C1 segment of cervical spinal cord (tissue), 14 donors: ENCODE results near the gene TNFRSF14.
A peak's percentile ranks its signal among the peaks of the same experiment; 100 is the strongest.
"Not testable (repeated sequence)": the region's sequence is repeated elsewhere in the genome, so short reads cannot be mapped to it uniquely, and the experiment has no call there.

Experiments used
- DNase-seq, 14 donors: peaks; one replicate each; lab custom pipeline; 2025; lab: John Stamatoyannopoulos, UW

The TNFRSF14 gene

DNA sequence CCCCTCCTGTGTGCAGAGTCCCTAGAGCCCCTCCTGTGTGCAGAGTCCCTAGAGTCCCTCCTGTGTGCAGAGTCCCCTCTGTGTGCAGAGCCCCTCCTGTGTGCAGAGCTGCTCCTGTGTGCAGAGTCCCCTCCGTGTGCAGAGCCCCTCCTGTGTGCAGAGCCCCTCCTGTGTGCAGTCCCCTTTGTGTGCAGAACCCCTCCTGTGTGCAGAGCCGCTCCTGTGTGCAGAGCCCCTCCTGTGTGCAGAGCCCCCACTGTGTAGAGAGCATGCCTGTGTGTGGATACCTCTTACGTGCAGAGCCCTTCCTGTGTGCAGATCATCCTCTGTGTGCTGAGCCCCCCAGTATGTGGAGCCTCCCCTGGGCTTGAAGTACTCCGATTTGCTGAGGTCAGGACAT, 17.8 kb upstream of the TNFRSF14 start:
- no peak for DNase-seq

DNA sequence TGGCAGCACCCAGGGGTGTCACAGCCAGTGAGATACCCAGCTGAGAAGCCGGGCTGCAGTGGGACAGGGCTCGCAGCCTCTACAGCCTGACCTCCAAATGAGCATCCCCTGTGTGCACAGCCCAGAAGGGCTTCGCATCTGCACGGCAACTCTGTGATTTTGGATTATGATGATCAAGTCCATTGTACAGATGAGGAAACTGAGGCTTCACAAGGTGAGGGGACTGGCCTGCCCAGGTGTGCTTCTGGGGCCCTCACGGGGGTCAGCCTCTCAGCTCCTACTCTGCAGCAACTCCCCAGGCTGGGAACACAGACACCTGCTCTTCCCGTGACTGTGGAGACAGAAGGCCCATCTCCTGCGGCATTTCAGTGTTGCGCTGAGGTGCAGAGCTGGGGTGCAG, 17.3 kb upstream of the TNFRSF14 start:
- no peak for DNase-seq

DNA sequence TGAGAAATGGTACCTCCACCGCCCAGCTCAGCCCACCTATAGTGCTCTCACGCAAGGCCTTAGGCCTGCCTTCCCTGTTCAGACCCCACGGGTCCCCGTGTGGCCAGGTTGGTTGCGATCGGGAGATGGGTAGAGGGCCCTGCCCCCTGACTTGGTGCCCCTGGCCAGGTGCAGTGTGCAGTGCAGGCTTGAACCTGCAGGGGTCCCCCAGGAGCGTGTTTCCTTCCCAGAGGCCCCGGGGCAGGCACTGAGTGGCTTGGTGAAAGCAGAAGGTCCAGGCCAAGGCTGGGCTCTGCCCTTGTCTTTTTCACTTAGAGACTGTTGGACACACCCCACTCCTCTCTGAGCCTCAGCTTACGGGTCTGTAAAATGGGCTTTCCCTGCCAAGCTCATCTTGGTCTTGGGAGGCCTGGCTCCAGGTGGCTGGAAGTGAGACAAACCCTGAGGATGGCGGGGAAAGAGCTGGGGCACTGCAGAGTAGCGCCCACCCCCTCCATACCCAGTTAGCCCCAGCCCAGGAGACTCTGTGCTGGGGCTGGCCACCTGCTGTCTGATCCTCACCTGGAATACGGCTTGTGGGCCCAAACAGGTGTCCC, 16.8 kb upstream of the TNFRSF14 start:
- DNase-seq = no peak

DNA sequence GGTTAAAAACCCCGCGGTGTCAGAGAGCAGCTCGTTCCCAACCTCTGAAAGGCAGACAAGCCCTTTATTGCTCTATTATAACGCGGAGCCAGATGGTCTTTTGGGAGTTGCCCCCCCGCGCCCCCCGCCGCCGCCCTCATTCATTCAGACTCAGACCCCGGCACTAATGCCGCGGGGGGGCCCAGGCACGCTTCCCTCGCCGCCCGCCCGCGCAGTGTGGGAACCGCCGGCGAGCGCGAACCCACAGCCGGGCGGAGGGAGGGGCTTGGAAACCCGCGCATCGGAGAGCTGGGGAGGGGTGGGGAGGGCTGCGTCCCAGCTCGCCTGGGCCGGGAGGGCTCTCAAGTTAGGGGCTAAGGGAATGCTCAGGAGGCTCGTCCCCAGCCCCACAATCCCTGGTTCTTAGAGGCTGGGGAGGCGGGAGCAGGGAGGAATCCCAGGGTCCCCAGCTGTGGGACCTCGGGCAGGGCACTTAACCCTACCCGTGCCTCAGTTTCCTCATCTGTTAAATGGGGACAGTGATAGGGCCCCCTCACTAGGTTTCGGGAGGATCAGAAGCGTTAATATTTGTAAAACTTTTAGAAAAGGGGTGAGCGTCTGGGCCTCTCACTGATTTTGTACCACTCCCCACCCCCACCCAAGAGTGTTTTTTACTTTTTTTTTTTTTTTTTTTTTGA, 15.2 kb upstream of the TNFRSF14 start:
- no peak for DNase-seq

DNA sequence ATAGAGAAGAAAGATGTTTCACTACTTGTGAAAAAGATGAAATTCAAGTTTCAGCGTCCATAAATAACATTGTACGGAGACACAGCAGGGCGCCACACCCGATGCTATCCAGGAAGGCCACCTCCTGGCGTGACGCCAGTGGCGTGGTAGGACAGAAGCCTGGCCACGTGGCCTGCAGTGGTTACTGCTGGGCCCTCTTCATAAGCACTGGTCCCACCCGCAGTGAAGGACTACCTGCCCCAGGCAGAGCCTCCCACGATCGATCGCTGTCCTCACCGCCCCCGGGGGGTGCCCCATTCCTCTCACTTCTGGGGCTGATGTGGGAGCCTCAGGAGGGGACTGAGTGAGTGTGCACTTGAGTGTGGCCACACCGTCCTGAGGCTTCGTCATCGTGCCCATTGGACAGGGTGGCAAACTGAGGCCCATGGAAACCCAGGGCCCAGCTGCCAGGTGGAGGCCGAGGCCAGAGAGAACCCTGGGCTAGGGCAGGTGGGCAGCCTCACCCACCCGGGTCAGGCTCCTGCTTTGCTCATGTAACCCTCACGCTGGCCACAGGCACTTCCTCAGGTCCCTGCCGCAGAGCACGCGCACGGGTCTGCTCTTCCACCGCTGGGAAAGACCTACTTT, 14.4 kb upstream of the TNFRSF14 start:
- DNase-seq = no peak

DNA sequence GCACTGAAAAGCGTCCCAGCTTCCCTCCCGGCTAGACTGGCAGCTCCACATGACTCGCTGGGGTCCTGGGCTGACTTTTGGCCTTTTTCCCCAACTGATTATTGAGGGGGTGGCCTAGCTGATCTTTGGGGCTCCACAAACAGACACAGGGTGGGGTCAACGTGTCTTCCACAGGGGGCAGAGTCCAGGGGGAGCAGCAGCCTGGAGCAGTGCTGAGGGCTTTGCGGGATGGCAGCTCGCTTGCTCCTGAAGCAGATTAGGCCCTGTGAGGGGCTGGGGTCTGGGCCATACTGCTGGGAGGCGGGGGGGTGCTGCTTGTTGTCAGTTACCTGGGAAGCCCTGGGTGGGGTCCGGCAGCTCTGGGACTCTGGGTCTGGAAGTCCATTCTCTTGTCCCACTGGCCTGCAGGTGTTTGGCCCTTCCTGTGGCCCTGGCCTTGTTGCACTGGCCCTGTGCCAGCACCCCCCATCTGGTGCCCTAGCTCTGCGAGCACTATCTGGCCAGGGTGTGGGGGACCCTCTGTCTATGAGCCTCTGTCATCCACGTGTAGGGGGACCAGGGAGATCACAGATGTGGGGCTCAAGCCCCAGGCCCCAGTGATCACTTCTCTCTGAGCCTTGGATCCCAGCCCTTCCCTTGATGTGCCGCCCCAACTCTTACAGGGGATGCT, 13.8 kb upstream of the TNFRSF14 start:
- no peak for DNase-seq

DNA sequence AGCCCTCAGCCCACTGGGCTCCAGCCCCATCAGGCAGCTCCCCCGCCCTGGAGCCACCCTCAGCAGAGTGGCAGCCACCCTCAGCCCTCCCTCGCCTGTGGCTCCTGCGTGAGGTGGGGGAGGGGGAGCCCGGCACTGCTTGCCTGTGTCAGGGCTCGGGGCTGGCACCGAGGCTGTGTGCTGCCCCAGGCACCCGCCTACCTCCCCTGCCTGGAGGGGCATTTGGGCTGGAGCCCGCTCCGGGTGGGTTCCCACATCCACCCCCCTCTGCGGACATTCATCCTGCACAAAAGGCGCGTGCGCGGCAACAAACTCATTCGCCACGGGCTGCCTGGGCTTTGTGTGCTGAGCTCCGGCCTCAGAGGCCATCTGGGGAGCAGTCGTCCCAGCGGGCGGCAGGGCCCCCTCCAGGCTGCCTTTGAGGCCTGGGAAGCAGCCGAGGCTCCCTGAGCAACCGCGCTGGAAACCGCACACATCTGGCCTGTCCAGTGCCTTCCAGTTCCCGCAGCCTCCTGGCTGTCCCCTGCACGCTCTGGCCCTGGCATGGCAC, 12.6 kb upstream of the TNFRSF14 start:
- peak in 9 of 14 donors; percentile 32 to 77 (median 52) for DNase-seq

DNA sequence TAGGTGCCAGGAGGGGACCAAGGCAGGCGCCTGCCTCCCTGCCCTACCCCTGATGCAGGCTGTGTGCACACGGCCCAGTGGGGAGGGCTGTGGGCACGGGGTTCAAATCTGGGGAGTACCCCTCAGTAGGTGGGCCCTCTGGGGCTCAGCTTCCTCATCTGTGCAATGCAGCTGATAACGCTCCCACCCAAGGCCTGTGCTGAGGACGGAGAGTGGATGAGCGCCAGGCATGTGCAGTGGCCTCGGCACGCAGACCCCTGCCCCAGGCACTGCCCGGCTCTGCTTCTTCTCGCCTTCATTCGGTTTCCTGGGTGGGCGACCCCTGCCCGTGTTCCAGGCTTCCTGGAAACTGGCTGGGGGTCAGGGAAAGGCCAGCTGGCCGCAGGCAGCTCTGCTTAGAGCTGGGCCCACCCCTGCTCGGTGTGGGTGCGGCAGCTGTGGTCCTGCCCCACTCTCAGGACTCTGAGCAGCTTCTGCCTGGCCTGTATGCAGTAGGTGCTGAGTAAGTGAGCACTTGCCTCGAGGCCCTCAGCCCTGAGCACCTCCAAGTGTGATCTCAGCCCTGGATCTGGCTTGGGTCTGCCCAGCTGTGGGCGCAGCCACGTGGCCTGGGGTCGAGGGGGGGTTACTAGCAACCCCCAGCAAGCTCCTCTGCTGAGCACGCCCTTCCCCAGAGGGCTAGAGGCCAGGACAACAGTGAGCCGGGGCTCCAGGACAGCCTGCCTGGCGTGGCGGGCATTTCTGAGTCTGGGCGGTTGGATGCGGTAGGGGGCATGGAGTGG, 11.9 kb upstream of the TNFRSF14 start:
- peak in 2 of 14 donors; percentile 17 to 35 for DNase-seq

DNA sequence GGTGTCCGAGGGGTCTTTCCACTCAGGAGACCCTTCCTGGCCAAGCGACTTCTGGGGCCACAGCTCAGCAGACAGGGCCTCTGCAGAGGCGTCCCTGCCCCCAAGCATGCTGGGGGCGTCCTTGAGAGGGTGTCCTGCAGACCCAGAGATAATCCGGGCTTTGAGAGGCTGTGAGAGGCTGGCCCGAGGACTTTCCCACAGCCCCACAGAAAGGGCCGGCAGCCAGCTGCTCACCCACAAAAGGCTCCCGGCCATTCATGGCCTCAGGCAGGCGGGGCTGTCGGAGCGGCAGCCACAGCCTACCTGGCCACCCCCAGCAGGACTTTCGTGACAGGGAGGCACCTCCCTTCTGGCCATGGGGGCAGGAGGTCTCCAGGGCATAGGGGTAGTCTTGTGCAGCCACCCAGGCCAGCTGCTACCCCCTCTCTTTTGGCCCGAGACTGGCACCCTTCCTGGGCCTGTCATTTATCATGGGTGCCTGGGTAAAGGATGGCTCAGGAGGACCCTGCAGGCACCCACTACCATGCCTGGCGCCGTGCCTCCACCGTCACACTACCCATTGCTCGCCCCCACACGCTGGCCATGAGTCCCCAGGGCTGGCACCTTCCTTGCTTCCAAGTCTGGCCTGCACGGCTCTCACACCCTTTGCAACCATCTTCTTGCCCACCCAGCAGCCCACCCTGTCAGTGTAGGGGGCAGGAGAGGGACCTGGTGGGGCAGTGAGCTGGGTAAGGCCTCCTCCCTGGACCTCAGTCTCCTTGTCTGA, 11.1 kb upstream of the TNFRSF14 start:
- DNase-seq = peak in 3 of 14 donors; percentile 17 to 23 (median 23)

DNA sequence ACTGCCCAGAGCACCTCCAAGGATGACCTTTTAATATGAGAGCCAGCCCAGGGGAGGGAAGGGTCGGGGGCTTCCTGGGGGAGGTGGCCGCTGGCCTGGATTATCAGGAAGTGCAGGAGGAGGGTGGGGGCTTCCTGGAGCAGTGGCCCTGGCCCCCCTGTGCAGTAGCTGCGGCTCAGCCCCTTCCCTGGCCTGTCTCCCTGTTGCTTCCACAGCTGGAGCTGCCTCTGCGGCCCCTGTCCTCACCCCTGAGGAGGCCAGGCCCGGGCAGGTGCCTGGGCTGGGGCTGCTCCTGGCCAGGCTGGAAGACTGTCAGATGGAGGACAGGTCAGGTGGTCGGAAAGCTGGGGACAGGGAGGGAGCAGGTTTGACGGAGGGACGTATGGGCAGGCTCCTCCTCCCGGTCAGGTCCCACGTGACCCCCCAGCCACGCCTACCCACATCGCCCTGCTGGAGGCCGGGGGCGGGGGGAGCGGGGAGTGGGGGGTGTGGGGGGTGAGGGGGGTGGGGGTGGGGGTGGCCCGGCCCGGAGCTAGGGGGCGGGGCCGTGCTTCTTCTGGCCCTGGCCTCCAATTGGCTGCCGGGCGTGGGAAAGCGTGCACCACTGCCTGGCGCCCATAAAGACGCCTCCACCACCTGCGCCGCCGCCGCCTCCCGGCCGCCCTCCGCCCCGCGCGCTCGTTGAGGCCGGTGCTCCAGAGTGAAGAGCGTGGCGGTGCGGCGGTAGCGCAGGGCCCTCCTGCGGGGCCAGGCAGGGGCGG, 10.2 kb upstream of the TNFRSF14 start:
- DNase-seq = peak in 12 of 14 donors; percentile 19 to 79 (median 52)

DNA sequence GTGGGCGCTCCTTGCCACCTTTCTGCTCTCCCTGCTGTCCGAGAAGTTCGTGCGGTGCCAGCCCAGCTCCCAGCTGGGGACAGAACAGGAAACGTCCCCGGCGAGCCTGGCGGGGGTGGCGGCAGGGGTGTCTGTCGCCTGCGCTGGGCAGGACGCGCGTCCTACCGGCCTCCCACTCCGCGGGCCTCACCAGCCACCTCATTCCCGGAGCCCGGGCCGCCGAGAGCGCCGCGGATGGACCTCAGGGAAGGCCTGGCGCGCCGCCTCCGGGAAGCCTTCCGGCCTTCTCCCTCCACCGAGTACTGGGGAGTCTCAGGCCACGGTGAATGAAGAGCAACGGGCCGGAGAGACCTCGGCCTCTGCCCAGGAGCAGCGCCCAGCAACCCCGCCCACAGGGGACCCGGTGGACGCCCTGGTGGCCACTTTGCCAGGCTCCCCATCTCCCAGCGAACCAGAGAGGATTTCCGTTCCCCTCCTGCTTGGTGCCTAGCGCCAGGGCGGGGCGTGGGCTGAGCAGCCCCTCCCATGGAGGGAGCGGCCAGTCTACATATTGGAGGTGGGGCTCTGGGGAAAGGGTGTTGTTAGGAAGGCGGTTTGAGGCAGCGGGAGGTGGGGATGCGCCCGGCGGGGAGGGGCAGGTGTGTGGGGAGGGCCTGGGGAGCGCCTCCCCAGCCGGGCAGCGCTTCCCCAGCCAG, 9.5 kb upstream of the TNFRSF14 start:
- DNase-seq = peak in 9 of 14 donors; percentile 14 to 47 (median 38)

DNA sequence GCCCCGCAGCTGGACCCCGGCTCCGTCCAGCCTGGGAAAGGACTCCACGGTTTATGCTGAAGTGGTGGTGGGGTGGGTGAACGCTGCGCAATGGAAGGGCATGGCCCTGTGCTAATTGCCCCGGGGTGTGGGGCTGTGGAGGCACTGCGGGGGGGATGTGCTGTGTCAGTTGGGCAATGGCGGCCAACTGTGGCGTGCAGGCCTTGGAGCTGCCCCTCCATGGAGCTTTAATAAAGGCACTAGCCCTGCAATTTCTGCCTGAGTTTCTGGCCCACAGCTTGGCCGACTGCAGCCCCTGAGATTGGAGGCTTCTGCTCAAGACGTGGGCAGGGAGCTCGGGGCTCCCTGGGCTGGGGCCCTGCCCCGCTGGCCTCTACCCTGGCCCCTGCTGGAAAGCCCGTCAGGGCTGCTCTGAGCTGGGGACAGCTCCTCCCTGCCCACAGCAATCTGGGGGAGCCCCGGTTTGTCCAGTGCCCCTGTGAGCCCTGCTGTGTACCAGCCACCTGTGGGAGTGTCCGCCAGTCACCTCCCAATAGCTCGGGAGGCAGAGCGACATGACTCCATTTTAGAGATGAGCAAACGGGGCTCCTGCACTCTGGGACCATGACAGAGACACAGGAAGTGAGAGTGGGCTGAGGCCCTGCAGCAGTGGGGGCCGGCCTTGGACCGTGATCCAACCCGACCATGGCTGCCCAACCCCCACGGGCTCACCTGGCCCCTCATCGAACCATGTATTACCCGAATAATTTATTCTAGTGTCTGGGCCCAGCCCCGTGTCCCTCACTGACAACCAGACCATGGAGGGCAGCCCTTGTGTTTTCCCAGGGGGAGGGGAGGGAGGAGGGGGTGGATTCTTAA, 8.7 kb upstream of the TNFRSF14 start:
- DNase-seq = no peak

DNA sequence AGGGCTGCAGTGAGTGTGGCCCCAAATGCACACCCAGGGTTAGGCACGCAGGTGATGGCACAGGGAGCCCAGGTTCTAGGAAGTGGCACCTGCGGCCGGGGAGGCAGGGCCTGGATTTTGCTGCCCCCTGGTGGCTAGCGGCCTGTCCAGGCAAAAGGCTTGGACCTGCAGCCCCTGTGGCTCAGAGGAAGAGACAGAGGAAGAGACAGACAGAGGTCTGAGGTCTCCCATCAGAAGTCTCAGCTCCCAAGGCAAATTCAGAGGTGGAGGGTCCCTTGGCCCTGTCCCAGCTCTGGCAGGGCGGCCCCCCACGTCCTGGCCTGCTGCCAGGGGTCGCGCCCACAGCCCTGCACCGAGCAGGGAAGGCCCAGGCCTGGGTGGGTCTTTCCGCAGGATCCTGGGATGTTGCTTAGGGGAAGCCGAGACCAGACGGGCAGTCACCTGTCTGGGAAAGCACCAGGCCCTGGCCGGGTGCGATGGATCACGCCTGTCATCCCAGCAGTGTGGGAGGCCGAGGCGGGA, 8.0 kb upstream of the TNFRSF14 start:
- DNase-seq = peak in 13 of 14 donors; percentile 41 to 82 (median 72)

DNA sequence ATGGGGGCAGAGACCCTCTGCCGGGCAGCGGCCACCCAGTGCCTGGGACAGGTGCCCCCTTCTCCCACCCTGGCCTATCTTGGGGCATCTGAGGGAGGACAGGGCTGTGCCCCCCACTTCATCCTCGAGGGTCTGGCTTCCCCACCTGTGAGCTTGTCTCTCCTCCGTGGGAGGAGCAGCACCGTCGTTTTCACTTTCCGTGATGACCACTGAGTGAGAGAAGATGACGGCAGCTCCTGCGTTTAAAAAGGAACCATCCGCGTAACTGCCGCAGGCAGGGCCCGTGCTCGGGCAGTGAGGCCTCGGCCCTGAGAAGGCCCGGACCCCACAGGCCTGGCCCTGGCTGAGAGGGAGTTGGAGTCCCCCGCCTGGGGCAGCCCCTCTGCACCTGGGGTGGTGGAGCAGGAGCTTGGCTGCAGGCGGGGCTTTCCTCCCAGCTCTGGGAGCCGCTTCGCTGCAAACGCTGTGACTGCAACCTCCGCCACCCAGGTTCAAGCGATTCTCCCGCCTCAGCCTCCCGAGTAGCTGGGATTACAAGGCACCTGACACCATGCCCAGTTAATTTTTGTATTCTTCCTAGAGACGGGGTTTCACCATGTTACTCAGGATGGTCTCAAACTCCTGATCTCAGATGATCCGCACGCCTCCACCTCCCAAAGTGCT, 6.7 kb upstream of the TNFRSF14 start:
- DNase-seq = not testable (repeated sequence)

DNA sequence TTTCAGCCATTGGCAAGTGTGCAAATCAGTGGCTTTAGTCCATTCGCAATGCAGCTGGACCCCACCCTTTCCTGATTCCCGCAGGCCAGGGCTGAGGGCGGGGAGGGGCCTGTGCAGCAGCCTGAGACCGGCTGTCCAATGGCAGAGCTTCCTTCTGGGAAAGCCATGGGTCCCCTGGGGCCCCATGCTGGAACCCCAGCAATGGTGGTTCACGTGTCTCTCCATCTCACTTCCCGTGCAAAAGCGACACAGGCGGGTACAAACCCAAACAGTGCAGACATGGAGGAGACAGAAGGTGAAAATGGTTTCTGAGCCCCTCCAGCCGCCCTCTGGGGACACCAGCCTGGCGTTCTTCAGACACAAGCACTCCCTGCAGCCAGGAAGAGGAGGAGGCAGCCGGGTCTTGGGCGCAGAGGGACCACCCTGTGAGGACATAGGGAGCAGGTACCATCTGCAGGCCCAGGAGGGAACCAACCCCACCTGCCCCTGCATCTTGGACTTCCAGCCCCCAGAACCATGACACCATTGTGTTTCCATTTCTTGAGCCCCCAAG, 5.8 kb upstream of the TNFRSF14 start:
- DNase-seq = not testable (repeated sequence)

DNA sequence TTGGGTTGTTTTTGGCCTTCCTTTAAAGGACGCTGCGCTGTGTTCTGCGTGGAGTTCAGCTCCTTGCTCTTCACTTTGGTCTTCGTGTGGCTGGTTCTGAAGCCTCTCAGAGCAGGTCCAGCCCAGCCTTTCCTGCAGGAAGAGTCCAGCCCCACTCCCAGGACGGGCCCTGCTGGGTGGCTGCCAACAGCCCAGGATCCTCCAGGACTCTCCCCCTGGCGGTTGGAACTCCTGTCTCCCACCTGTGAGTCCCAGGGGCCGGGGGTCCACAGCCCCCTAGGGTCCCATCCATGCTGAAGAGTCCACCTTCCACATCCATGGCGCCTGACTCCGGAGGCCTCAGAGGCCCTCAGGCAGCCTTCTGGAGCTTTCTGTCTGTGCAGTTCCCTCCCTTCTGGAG, 4.6 kb upstream of the TNFRSF14 start:
- not testable (repeated sequence) for DNase-seq

DNA sequence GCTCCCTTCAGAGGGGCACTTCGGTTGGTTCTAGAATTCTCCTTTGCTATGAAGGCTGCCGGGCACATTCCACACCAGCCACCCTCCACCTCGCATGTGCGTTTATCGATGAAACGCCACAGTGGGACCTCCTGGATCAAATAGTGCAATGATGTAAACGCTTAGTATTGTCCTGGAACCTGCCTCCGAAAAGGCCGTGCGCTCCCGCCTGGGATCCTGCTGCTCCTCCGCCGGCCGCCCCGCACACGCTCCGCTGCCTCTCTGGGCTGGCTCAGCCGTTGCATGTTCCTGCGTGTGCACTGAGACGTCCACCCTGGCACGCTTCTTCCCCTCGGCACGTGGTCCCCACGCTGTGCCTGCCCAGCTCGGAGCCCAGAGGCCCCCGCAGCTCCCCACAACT, 4.0 kb upstream of the TNFRSF14 start:
- DNase-seq = no peak
